Activated T-helper 2 cell treated with anti-CD3 and anti-CD28 coated beads, Interferon-gamma antibody, Interleukin-2, Interleukin-4, amounts not matched to agents 10 μg/mL and 5 μg/mL and 100 μg/mL, durations not matched to agents 14 hours and 24 hours and 36 hours (primary cell): ENCODE measurements around the gene TECTB. TPM values are rescaled to one million over a fixed set of nuclear protein-coding genes. Genes with fewer than 3 reads are reported as not detected.

Source experiments
- DNase-seq: peaks from one replicate; pipeline ENCODE4 v3.0.0; 2021; ENCODE audit warnings: low spot score
- H3K27ac Mint-ChIP-seq: one replicate; pipeline ENCODE4 v1.8.0; 2021; ENCODE audit warnings: mixed read lengths
- H3K27me3 Mint-ChIP-seq: one replicate; pipeline ENCODE4 v1.8.0; 2021; ENCODE audit warnings: low read depth, mixed read lengths
- H3K36me3 Mint-ChIP-seq: one replicate; pipeline ENCODE4 v1.8.0; 2021; ENCODE audit warnings: low read depth, mixed read lengths
- H3K4me1 Mint-ChIP-seq: one replicate; pipeline ENCODE4 v1.8.0; 2021; ENCODE audit warnings: low read depth, mixed read lengths
- H3K4me3 Mint-ChIP-seq: one replicate; pipeline ENCODE4 v1.8.0; 2021; ENCODE audit warnings: low read depth, mild to moderate bottlenecking, moderate library complexity, mixed read lengths
- H3K9me3 Mint-ChIP-seq: one replicate; pipeline ENCODE4 v1.8.0; 2021; ENCODE audit warnings: mixed read lengths
- intact Hi-C: fragments of 100-400 bp; cut with micrococcal nuclease; formaldehyde crosslinking; loops from one replicate; pipeline ENCODE4 v1.15.1; 2023
- total RNA-seq: library from RNA; stranded (reverse); gene quantifications from 2 replicates; pipeline ENCODE4 v1.2.3, GENCODE V29; 2022

Gene TECTB
- total RNA-seq, 1 donor from 2014 or later = not detected

DNA sequence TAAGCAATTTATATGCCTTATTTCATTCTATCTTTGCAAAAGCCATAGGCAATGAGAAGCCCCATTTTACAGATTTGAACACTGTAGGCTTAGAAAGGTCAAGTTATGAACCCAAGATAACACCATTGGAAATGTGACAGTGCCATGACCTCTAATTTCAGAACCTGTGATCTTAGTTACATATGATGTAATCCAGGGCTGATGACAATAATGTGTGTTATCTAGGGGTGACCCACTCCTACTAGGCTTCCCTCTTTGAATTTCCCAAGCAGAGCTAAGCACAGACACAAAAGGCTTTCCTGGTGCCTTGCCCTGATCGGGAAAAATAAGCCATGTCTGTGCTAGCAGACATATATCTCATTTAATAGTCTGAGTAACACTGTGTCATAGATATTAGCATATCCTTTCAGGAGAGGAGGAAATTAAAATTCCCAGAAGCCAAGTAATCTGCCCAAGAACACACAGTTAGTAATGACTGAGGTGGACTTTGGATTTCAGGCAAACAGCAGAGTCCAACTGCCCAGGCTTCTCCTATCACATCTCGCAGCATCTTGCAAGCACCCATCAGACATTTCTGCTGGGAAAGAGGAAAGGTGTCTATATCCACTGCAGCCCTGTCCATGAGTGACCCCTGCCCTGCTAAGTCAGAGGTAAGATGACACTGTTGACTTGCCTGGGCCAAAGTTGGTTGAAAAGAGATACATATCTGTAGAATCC is 2.8 kb upstream of the TECTB start:
- Mint-ChIP-seq H3K4me3 (no peak overlapping the region), H3K9me3 (no peaks in the 10 kb centered on the region), H3K27me3 (peaks cover 7% of the 10 kb centered on the region), H3K27ac (no peak overlapping the region), H3K36me3 (no peaks in the 10 kb centered on the region), H3K4me1 (no peaks in the 10 kb centered on the region)
- DNase-seq = no peak
- intact Hi-C loops = no loop called here

DNA sequence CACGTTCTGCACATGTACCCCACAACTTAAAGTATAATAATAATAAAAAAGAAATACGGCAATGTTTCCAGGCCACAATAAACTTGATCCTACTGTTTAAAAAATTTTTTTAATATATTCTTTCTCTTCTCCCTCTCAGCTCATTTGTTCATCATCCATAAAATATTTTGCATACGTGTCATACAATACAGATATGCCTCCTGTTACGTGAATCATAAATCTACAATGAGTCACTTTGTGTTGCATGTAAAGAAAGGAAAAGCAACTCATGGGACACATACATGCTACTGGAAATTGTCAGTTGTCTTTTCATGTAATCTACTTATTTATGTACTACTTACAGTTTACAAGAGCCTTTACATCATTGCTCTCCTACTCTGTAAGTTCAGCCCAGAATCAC is 1.1 kb upstream of the TECTB start:
- Mint-ChIP-seq H3K27ac (no peak overlapping the region), H3K36me3 (no peaks in the 10 kb centered on the region), H3K9me3 (no peaks in the 10 kb centered on the region), H3K4me1 (no peaks in the 10 kb centered on the region), H3K4me3 (no peak overlapping the region), H3K27me3 (peaks cover 7% of the 10 kb centered on the region)
- DNase-seq = no peak
- intact Hi-C loops = no loop called here

DNA sequence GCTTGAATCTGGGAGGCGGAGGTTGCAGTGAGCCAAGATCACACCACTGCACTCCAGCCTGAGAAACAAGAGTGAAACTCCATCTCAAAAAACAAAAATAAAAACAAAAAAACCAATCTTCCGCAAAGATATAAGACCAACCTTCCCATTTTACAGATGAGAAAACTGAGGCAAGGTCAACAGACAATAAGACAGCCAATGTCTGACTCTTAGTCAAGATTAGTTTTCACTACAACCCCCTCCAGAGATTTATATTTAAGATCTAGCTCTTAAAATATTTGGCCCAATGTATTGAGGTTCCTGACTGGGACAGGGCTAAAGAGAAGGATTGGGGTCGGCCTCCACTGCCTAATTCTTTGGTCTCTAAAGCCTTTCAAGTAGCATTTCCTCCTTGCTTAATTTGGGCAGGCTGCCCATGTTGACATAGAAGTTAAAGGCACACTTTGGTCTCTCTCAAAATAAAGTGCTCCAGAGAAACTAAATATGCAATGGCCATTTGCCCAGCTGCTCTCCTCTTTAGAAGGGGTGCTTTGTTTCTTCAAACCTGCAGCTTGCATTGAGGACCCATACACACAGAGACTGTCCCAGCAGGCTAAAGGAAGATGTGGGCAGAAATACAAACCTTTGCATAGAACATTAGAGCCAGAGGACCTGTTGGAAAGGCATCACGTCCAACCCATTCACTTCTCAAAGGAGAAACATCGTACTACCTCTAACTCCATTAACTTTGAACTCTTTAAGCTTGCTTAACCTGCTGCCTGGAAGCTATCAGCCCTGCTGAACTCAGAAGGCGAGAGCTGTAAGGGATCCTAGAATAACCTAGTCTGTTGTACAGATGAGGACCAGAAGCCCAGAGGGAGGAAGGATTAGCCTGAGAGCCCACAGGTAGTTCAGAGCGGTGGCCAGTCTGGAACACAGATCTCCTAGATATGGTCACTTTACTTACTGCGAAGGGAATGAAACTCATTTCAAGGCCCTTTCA is 3.9 kb downstream of the TECTB start:
- Mint-ChIP-seq H3K9me3 (no peaks in the 10 kb centered on the region), H3K4me1 (no peaks in the 10 kb centered on the region), H3K4me3 (no peak overlapping the region), H3K27ac (no peak overlapping the region), H3K27me3 (peaks cover 2% of the 10 kb centered on the region), H3K36me3 (no peaks in the 10 kb centered on the region)
- DNase-seq = no peak
- intact Hi-C loops = no loop called here

DNA sequence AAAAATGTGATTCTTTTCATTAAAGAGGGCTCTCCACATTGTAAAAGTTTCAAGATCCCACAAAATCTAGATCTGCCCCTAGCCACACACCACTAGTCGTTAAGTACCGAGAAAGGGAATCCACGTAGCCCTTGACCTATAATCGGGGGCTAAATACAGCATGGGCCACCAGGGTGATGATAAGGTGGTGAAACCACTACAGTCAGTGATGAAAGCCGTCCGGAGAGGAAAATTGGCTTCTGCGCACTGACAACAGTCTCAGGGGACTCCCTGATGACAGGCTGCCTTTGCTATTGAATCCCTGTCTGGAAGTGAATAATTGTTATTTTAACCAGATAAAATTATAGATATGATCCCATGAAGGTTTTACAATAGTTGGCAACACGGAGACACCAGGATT is 4.6 kb downstream of the TECTB start:
- Mint-ChIP-seq H3K9me3 (no peaks in the 10 kb centered on the region), H3K36me3 (no peaks in the 10 kb centered on the region), H3K4me3 (no peak overlapping the region), H3K27ac (no peak overlapping the region), H3K4me1 (no peaks in the 10 kb centered on the region), H3K27me3 (peaks cover 2% of the 10 kb centered on the region)
- DNase-seq = no peak
- intact Hi-C loops = no loop called here

DNA sequence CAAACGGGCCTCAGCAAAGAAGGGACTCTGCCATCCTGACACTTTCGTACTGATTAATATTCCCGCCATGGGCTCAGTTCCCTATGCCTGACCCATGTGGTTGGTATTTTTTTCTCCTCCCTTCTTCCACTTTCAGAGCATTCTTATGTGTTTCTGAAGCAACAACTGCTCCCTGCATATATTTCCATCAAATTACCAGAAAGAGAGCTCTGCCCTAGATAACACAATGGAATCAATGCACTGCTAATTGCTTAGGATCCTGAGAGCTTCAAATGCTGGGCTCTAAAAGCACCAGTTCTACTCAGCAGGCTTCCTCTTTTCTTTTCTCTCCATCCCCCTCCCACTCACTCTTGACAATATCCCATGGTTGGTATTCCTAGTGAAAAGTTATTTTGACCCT is 5.3 kb downstream of the TECTB start:
- no peaks in the 10 kb centered on the region for H3K36me3 Mint-ChIP-seq
- H3K4me3 Mint-ChIP-seq = no peak overlapping the region
- intact Hi-C loops = no loop called here
- no peak for DNase-seq
- no peaks in the 10 kb centered on the region for H3K9me3 Mint-ChIP-seq
- H3K27me3 Mint-ChIP-seq = peaks cover 4% of the 10 kb centered on the region
- H3K27ac Mint-ChIP-seq = no peak overlapping the region
- no peaks in the 10 kb centered on the region for H3K4me1 Mint-ChIP-seq

DNA sequence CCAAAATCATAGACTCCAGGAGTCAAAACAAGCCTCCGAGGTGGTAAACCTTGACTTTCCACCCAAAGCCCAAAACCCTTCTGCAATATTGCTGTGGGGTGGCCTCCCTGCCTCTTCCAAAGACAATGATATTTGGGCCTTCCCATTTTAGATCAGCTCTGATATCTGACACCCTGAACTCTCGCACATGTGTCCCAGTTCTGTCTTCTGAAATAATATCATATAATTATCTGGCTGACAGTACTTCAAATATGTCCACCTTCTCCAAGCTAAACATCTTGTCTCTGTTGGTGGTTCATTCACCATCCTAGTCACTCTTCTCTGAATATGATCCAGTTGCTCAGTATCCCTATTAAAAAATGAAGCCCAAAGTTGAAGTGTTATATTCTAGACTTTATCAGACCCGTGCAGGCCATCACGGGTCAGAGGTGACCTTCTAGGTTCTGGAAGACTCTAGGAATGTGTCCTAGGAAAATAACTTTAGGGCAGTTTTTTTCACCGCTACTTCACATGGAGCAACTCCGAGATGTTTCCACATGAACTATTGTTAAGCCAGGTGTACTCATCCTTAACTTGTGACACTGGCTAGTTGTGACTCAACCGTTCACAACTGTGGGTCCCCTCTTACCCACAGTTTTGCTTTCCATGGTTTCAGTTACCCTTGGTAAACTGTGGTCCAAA is 6.3 kb downstream of the TECTB start:
- H3K4me1 Mint-ChIP-seq = no peaks in the 10 kb centered on the region
- H3K27me3 Mint-ChIP-seq = peaks cover 9% of the 10 kb centered on the region
- no peak for DNase-seq
- H3K9me3 Mint-ChIP-seq = no peaks in the 10 kb centered on the region
- H3K4me3 Mint-ChIP-seq = no peak overlapping the region
- no peak overlapping the region for H3K27ac Mint-ChIP-seq
- intact Hi-C loops = no loop called here
- H3K36me3 Mint-ChIP-seq = no peaks in the 10 kb centered on the region

DNA sequence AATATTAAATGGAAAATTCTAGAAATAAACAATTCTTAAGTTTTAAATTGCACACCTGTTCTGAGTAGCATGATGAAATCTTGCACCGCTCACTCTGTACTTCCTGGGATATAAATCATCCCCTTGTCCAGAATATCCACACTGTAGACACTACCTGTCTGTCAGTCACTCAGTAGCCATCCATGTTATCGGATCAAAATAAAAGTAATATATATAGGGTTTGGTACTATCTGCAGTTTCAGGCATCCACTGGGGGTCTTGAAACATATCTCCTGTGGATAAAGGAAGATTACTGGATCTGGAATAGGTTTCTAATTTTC is 6.8 kb downstream of the TECTB start:
- Mint-ChIP-seq H3K27ac (no peak overlapping the region), H3K36me3 (no peaks in the 10 kb centered on the region), H3K27me3 (peaks cover 11% of the 10 kb centered on the region), H3K4me1 (no peaks in the 10 kb centered on the region), H3K4me3 (no peak overlapping the region), H3K9me3 (no peaks in the 10 kb centered on the region)
- DNase-seq = no peak
- intact Hi-C loops = no loop called here

DNA sequence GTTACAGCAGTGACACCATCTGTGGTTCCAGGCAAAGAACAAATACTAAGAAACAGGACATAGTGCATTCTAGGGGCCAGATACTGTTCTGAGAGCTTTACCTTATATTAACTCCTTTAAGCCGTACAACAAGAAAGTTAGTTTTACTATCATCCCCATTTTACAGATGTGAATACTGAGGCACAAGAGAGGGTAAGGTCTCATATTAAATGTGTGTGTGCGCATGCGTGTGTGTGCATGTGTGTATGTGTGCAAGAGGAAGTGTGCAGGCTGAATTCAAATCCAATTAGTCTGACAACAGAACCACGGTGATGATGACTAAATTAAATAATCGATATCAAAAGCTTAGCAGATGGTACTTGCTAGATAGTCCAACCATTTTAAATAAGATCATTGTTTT is 11.0 kb downstream of the TECTB start:
- Mint-ChIP-seq H3K4me1 (no peaks in the 10 kb centered on the region), H3K27ac (no peak overlapping the region), H3K4me3 (no peak overlapping the region), H3K9me3 (no peaks in the 10 kb centered on the region), H3K36me3 (no peaks in the 10 kb centered on the region), H3K27me3 (peaks cover 11% of the 10 kb centered on the region)
- intact Hi-C loops = no loop called here
- no peak for DNase-seq

DNA sequence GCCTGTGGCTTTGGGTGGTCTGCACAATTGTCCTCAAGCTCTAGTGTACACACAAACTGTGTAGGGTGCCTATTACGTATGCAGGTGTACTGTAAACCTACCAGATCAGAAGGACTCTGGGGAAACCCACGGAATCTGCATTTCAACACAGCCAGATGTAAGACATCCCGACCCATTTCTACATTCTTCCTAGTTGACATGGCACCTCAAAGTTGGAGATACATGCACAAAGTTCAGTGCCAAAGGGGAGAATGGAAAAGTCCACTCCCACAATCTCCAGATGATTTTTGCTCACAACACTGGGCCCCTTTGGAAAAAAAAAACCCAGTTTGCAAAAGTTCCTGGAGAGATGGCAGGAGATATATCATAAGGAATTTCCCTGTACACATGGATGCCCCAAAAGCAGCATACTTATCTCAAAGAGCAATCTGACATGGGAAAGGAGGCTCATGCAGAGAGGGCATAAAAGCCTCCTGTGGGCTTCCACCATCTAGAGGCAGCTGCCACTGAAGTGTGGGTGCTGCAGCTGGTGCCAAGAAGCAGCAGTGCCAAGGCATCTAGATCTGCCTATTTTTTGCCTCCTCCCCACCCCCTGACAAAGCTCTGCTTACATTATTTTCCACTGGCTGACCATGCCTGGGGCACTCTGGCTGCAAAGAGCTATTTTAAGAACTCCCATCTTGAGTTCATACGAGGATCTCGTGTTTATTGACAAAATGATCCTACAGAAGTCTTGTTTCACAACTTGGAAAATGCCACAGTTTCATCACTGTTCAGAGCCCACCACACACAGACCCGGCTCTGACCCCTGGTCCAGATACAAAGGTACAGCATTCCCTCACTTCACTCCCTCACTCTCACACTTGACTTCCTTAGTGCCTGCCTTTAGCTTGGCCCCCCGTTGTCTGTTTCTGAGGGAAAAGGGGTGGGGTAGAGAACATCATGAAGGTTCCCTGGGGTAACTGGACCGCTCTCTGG is 12.9 kb downstream of the TECTB start:
- no peaks in the 10 kb centered on the region for H3K9me3 Mint-ChIP-seq
- H3K36me3 Mint-ChIP-seq = no peaks in the 10 kb centered on the region
- no peak overlapping the region for H3K4me3 Mint-ChIP-seq
- no peak for DNase-seq
- peaks cover 11% of the 10 kb centered on the region for H3K27me3 Mint-ChIP-seq
- H3K27ac Mint-ChIP-seq = no peak overlapping the region
- no peaks in the 10 kb centered on the region for H3K4me1 Mint-ChIP-seq
- intact Hi-C loops = no loop called here

DNA sequence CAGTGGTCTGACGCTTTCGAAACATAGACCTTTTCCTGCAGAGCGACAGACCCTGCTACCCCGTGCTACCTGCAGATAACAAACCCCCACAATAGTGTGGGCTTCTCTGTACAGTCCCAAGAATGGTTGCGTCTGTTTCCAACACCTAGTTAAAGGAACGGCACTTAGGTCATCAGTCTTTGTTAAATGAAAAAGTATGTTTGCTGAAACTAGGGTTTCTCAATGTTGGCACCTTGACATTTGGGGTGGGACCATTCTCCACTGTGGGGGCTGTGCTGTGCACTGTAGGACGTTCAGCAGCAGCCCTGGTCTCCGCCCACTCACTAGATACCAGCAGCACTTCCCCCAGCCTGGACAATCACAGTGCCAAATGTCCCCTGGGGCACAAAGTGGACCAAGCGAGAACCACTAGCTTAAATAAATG is 13.7 kb downstream of the TECTB start:
- Mint-ChIP-seq H3K9me3 (no peaks in the 10 kb centered on the region), H3K36me3 (no peaks in the 10 kb centered on the region), H3K27me3 (peaks cover 11% of the 10 kb centered on the region), H3K27ac (no peak overlapping the region), H3K4me3 (no peak overlapping the region), H3K4me1 (no peaks in the 10 kb centered on the region)
- DNase-seq = no peak
- intact Hi-C loops = no loop called here

DNA sequence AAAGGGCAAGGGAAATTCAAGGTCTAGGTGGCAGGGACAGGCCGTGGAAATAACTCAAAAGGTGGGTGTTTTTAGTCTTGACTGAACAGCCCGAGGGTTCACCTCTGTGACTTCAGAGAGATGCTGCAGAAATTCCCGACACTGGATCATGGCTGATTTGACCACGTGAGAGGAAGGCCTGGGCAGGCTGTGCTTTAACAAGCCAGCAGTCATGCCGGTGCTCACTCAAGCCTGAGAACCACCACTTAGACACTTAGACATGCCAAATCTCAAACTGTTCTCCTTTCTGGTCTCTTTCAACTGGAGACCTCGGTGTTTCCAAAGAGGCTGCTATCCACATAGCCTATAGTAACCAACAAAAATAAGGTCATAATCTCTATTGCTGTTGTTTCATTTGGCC is 15.4 kb downstream of the TECTB start:
- no peaks in the 10 kb centered on the region for H3K9me3 Mint-ChIP-seq
- H3K27ac Mint-ChIP-seq = no peak overlapping the region
- no peaks in the 10 kb centered on the region for H3K36me3 Mint-ChIP-seq
- DNase-seq = no peak
- H3K4me1 Mint-ChIP-seq = no peaks in the 10 kb centered on the region
- no peak overlapping the region for H3K4me3 Mint-ChIP-seq
- H3K27me3 Mint-ChIP-seq = peaks cover 12% of the 10 kb centered on the region
- intact Hi-C loops = no loop called here

DNA sequence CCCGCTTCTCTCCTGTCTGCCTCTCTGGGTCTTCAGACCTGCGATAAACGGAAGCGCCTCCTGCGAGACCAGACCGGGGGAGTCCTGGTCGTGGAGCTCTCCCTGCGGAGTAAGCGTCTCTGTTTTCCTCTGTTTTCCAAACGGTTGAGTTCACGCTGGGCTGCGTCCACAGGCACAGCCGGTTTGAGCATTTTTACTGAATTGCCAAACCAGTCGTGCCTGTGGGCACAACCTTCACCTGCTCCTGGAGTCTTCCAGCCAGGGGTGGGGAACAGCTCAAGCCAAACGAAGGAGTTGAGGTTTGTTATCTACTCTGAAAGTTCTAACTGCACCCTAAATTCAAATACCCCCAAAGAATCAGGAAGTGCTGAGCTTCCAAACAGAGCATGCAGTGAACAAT is 16.3 kb downstream of the TECTB start:
- Mint-ChIP-seq H3K4me3 (no peak overlapping the region), H3K27ac (no peak overlapping the region), H3K9me3 (no peaks in the 10 kb centered on the region), H3K27me3 (peaks cover 8% of the 10 kb centered on the region), H3K36me3 (no peaks in the 10 kb centered on the region), H3K4me1 (no peaks in the 10 kb centered on the region)
- no peak for DNase-seq
- intact Hi-C loops = no loop called here
